ENCODE results near the gene ZNF687. TPM values are rescaled to one million over a fixed set of nuclear protein-coding genes. Genes with fewer than 3 reads are reported as not detected.

The ZNF687 gene
- total RNA-seq, 2 experiments from 2014 or later = 20.9 to 22.0 TPM

GRCh38 chr1:151325231-151325630, 43.1 kb downstream of the ZNF687 start:
- Mint-ChIP-seq H3K27me3 (ENCODE audit: low read depth) (no peaks in the 10 kb centered on the region), H3K4me1 (ENCODE audit: low read depth) (peaks cover 48% of the 10 kb centered on the region), H3K27ac (no peak overlapping the region), H3K4me3 (no peak overlapping the region), H3K9me3 (no peaks in the 10 kb centered on the region), H3K36me3 (ENCODE audit: low read depth) (peaks cover 23% of the 10 kb centered on the region)
- no peak for DNase-seq
- CTCF ChIA-PET = interaction anchor here (0.7 to 1.0 kb wide), 3 partner anchors 13 to 43 kb away, joined by 3 read pairs; partner anchors contain the start of gene ZNF687
- intact Hi-C loops (cut with micrococcal nuclease) = loop anchor here (5.0 kb wide), 2 partner anchors 128 to 448 kb away; partner anchors contain the start of genes ARNT and PIP5K1A

- Mint-ChIP-seq H3K27me3 (ENCODE audit: low read depth) (no peaks in the 10 kb centered on the region), H3K36me3 (ENCODE audit: low read depth) (peaks cover 19% of the 10 kb centered on the region), H3K9me3 (no peaks in the 10 kb centered on the region), H3K27ac (peak overlapping the region; percentile 96), H3K4me1 (ENCODE audit: low read depth) (peaks cover 42% of the 10 kb centered on the region), H3K4me3 (peak overlapping the region; percentile 93)
- DNase-seq = no peak
- intact Hi-C loops (cut with micrococcal nuclease) = loop anchor here (2.0 to 5.0 kb wide), 3 partner anchors 129 to 449 kb away; partner anchors contain the start of genes ARNT, GABPB2 and PIP5K1A
- CTCF ChIA-PET = interaction anchor here (0.9 to 5.2 kb wide), 4 partner anchors 14 to 44 kb away, joined by 3 to 49 read pairs (median 16); partner anchors contain the start of gene ZNF687
Measured at GRCh38 chr1:151325646-151326429, 43.7 kb downstream of the ZNF687 start.

- Mint-ChIP-seq H3K4me1 (ENCODE audit: low read depth) (peaks cover 41% of the 10 kb centered on the region), H3K36me3 (ENCODE audit: low read depth) (peaks cover 17% of the 10 kb centered on the region), H3K9me3 (no peaks in the 10 kb centered on the region), H3K27ac (peak overlapping the region; percentile 96), H3K27me3 (ENCODE audit: low read depth) (no peaks in the 10 kb centered on the region), H3K4me3 (peak overlapping the region; percentile 93)
- CTCF ChIA-PET = interaction anchor here (0.6 to 5.2 kb wide), 6 partner anchors 14 to 134 kb away, joined by 3 to 49 read pairs (median 12); no protein-coding TSS in a partner anchor
- intact Hi-C loops (cut with micrococcal nuclease) = loop anchor here (1.0 to 5.0 kb wide), 11 partner anchors 15 to 697 kb away; partner anchors contain the start of genes ARNT, ENSA, GABPB2 and MRPL9
- peak; percentile 80 for DNase-seq
Measured at GRCh38 chr1:151326619-151327222, 44.6 kb downstream of the ZNF687 start.

GRCh38 chr1:151327223-151327902, 45.3 kb downstream of the ZNF687 start, which contains the start of gene PI4KB:
TSS of gene PI4KB (minus strand) at chr1:151327416. CDS start at chr1:151316481, 10,935 bp downstream.
- H3K27ac Mint-ChIP-seq = peak within 1 kb of the TSS; percentile 96
- H3K27me3 Mint-ChIP-seq (ENCODE audit: low read depth) = no peaks in the 10 kb centered on the region
- intact Hi-C loops (cut with micrococcal nuclease) = loop anchor here (1.0 to 5.0 kb wide), 11 partner anchors 14 to 698 kb away; partner anchors contain the start of genes ARNT, ENSA, GABPB2 and MRPL9
- DNase-seq = peak; percentile 96
- peaks cover 17% of the 10 kb centered on the region for H3K36me3 Mint-ChIP-seq (ENCODE audit: low read depth)
- peak within 1 kb of the TSS; percentile 93 for H3K4me3 Mint-ChIP-seq
- H3K4me1 Mint-ChIP-seq (ENCODE audit: low read depth) = peaks cover 35% of the 10 kb centered on the region
- H3K9me3 Mint-ChIP-seq = no peaks in the 10 kb centered on the region
- CTCF ChIA-PET = interaction anchor here (0.6 to 5.2 kb wide), 8 partner anchors 11 to 134 kb away, joined by 3 to 49 read pairs (median 4); no protein-coding TSS in a partner anchor

GRCh38 chr1:151327903-151328674, 46.0 kb downstream of the ZNF687 start:
- H3K27ac Mint-ChIP-seq = peak overlapping the region; percentile 96
- no peak for DNase-seq
- intact Hi-C loops (cut with micrococcal nuclease) = loop anchor here (1.0 to 5.0 kb wide), 11 partner anchors 13 to 699 kb away; partner anchors contain the start of genes ARNT, ENSA, GABPB2 and MRPL9
- H3K4me3 Mint-ChIP-seq = peak overlapping the region; percentile 93
- no peaks in the 10 kb centered on the region for H3K9me3 Mint-ChIP-seq
- CTCF ChIA-PET = interaction anchor here (0.8 to 5.2 kb wide), 7 partner anchors 10 to 47 kb away, joined by 3 to 49 read pairs (median 5); no protein-coding TSS in a partner anchor
- no peaks in the 10 kb centered on the region for H3K27me3 Mint-ChIP-seq (ENCODE audit: low read depth)
- peaks cover 13% of the 10 kb centered on the region for H3K36me3 Mint-ChIP-seq (ENCODE audit: low read depth)
- H3K4me1 Mint-ChIP-seq (ENCODE audit: low read depth) = peaks cover 31% of the 10 kb centered on the region

GRCh38 chr1:151334822-151335221, 52.7 kb downstream of the ZNF687 start:
- Mint-ChIP-seq H3K36me3 (ENCODE audit: low read depth) (no peaks in the 10 kb centered on the region), H3K4me1 (ENCODE audit: low read depth) (peaks cover 2% of the 10 kb centered on the region), H3K9me3 (no peaks in the 10 kb centered on the region), H3K27me3 (ENCODE audit: low read depth) (no peaks in the 10 kb centered on the region), H3K4me3 (no peak overlapping the region), H3K27ac (no peak overlapping the region)
- no peak for DNase-seq
- CTCF ChIA-PET = interaction anchor here (0.7 kb wide), 1 partner anchor 273 kb away, joined by 3 read pairs; no protein-coding TSS in a partner anchor
- intact Hi-C loops (cut with micrococcal nuclease) = no loop called here

GRCh38 chr1:151336556-151336955, 54.5 kb downstream of the ZNF687 start:
- CTCF ChIA-PET = interaction anchor here (0.7 to 1.2 kb wide), 4 partner anchors 34 to 47 kb away, joined by 3 to 9 read pairs (median 4); no protein-coding TSS in a partner anchor
- H3K4me1 Mint-ChIP-seq (ENCODE audit: low read depth) = peaks cover 10% of the 10 kb centered on the region
- H3K27ac Mint-ChIP-seq = no peak overlapping the region
- DNase-seq = no peak
- H3K36me3 Mint-ChIP-seq (ENCODE audit: low read depth) = peaks cover 1% of the 10 kb centered on the region
- H3K9me3 Mint-ChIP-seq = no peaks in the 10 kb centered on the region
- intact Hi-C loops (cut with micrococcal nuclease) = no loop called here
- H3K4me3 Mint-ChIP-seq = no peak overlapping the region
- H3K27me3 Mint-ChIP-seq (ENCODE audit: low read depth) = no peaks in the 10 kb centered on the region

GRCh38 chr1:151340870-151341754, 59.0 kb downstream of the ZNF687 start:
- H3K27ac Mint-ChIP-seq = peak overlapping the region; percentile 23
- H3K4me3 Mint-ChIP-seq = no peak overlapping the region
- no peaks in the 10 kb centered on the region for H3K9me3 Mint-ChIP-seq
- DNase-seq = peak; percentile 69
- intact Hi-C loops (cut with micrococcal nuclease) = loop anchor here (1.0 kb wide), 4 partner anchors 14 to 143 kb away; partner anchors contain the start of genes PI4KB and PIP5K1A
- H3K36me3 Mint-ChIP-seq (ENCODE audit: low read depth) = peaks cover 12% of the 10 kb centered on the region
- CTCF ChIA-PET = interaction anchor here (0.6 to 4.3 kb wide), 34 partner anchors 8 to 541 kb away, joined by 3 to 114 read pairs (median 6); partner anchors contain the start of genes PI4KB, PIP5K1A, TNFAIP8L2 and VPS72
- H3K4me1 Mint-ChIP-seq (ENCODE audit: low read depth) = peaks cover 26% of the 10 kb centered on the region
- no peaks in the 10 kb centered on the region for H3K27me3 Mint-ChIP-seq (ENCODE audit: low read depth)

All from activated naive CD4-positive, alpha-beta T cell treated with anti-CD3 and anti-CD28 coated beads for 36 hours (primary cell).